HG03039 (cell line): ENCODE measurements around the gene ETNK2.

Experiments used
- ATAC-seq: cut with Tn5 transposase; IDR thresholded peaks from one replicate; pipeline ENCODE4 v1.9.1; 2021; ENCODE audit warnings: mild to moderate bottlenecking, moderate library complexity; ENCODE audit not compliant: unreplicated experiment

The ETNK2 gene

GRCh38 chr1:204085876-204086275 lies 66.0 kb downstream of the ETNK2 start:
- ATAC-seq, result no peak

GRCh38 chr1:204084247-204084772 lies 67.5 kb downstream of the ETNK2 start:
- ATAC-seq, result no peak

- no peak for ATAC-seq
Observed at GRCh38 chr1:204083491-204083890, 68.4 kb downstream of the ETNK2 start.

GRCh38 chr1:204081791-204082513 lies 69.9 kb downstream of the ETNK2 start:
- ATAC-seq, result no peak

- ATAC-seq, result no peak
Observed at GRCh38 chr1:204081164-204081790, 70.6 kb downstream of the ETNK2 start.
